Panc1 (cell line): ENCODE results near the gene DDB1.

Experiments used
- CTCF ChIP-seq: fragments of 450-650 bp; IDR thresholded peaks from 2 replicates; pipeline ENCODE4 v1.5.1; 2017; ENCODE audit warnings: mild to moderate bottlenecking
- SIN3A ChIP-seq: IDR thresholded peaks from 2 replicates; pipeline ENCODE4 v1.6.1; 2012; ENCODE audit warnings: low read depth, mild to moderate bottlenecking, low read length, moderate library complexity, borderline replicate concordance; ENCODE audit not compliant: insufficient read depth

- TF ChIP-seq CTCF (no peak), SIN3A (no peak)
These were observed 17.0 kb upstream of the DDB1 start for GRCh38 chr11:61349916-61350315.
